Measurements from ENCODE around the gene CCDC43.
A peak's percentile ranks its signal among the peaks of the same experiment; 100 is the strongest.

The CCDC43 gene

DNA sequence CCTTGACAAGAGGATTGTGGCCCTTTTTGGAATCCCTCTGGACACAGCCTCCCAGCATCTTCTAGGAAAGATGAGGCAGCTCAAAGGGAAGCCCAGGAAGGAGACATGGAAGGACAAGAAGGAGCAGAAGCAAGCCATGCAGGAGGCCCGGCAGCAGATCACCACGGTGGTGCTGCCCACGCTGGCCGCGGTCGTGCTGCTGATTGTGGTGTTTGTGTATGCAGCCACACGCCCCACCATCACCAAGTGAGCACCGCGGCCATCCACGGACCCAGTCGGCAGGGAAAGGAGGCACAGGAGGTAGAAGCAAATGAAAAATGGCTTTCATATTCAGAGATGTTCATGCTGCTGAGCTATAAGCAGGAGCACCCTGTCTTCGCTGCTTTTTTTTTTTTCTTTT is 44.2 kb downstream of the CCDC43 start:
- TF ChIP-seq, protein P1, sequence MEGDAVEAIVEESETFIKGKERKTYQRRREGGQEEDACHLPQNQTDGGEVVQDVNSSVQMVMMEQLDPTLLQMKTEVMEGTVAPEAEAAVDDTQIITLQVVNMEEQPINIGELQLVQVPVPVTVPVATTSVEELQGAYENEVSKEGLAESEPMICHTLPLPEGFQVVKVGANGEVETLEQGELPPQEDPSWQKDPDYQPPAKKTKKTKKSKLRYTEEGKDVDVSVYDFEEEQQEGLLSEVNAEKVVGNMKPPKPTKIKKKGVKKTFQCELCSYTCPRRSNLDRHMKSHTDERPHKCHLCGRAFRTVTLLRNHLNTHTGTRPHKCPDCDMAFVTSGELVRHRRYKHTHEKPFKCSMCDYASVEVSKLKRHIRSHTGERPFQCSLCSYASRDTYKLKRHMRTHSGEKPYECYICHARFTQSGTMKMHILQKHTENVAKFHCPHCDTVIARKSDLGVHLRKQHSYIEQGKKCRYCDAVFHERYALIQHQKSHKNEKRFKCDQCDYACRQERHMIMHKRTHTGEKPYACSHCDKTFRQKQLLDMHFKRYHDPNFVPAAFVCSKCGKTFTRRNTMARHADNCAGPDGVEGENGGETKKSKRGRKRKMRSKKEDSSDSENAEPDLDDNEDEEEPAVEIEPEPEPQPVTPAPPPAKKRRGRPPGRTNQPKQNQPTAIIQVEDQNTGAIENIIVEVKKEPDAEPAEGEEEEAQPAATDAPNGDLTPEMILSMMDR (IDR thresholded peaks at IDR 0.05) = no peak

DNA sequence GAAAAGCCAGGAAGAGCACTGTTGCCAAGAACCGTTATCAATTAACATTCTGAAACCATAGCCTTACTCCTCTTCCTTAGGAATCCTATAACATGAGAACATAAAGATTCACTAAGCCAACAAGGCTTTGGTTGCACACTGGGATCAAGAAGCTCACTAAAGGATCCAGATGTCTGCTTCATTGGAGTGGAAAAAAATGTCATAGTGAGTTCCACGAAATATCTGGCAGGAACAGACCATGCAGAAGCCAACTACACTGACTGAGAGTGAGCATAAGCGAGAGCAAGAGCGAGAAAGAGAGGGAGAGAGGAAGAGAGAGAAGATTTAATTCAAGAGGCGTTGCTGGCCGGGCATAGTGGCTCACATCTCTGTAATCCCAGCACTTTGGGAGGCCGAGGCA is 46.7 kb downstream of the CCDC43 start:
- TF ChIP-seq, protein P1 (IDR thresholded peaks at IDR 0.05) = no peak

DNA sequence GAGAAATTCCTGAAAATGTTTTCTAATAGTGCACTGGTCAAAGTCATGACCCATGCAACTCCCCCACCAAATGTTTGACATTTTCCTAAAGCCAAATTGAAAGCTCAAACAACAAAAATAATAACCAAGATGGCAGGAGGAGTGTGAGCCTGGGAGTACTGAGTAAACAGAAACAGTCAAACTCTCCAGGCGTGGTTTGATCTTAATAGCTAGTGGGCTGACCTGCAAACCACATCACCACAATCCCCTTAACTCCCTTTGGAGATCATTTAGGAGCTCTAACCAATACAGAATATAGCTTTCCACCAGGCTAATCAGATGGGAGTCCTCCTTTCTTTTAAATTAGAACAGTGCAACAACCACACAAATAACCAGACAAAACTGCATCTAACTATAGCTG is 52.5 kb downstream of the CCDC43 start:
- TF ChIP-seq, protein P1 (IDR thresholded peaks at IDR 0.05) = no peak

DNA sequence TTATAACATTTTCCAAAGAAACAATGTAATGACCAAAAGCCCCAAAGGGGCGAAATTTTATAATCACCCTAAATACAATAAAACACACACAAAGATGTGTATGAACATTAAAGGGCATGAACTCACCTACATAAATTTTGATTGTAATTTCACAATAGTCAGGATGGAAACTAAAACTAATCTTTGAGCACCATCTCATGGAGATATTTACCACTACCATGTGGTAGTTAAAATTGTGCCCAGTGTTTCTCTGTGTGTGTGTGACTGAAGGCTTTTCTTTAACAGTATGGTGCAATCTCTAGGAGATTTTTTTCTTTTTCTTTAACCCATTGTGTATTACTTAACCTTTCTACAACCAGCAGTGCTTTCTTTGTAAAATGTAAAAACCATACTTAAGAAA is 53.0 kb downstream of the CCDC43 start:
- TF ChIP-seq, protein P1 (IDR thresholded peaks at IDR 0.05) = peak; percentile 32; the same call in 1 of the 2 replicates

DNA sequence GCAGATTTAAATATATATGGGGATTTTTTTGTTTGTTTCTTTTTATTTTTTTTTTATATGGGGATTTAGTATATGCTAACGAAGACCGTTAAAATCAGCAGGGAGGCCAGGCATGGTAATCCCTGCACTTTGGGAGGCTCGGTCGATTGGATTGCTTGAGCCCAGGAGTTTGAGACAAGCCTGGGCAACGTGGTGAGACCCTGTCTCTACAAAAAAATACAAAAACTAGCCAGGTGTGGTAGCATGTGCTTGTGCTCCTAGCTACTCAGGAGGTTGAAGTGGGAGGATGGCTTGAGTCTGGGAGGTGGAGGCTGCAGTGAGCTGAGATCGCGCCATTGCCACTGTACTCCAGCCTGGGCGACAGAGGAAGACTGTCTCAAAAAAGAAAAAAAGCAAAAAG is 55.6 kb downstream of the CCDC43 start:
- TF ChIP-seq, protein P1 (IDR thresholded peaks at IDR 0.05) = no peak

DNA sequence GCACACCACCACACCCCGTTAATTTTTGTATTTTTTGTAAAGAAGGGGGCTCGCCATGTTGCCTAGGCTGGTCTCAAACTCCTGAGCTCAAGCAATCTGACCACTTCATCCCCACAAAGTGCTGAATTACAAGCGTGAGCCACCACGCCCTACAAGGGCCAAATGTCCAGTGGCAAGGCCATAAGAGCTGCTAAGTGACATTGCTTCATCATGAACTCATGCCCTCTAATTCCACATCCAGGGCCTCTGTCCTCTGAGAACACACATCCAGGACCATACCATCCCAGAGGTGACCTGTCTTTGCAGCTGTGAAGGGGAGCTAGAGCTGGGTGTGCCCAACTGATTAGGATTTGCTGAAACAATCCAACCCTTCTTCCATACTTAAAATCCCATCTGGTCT is 58.9 kb downstream of the CCDC43 start:
- TF ChIP-seq, protein P1 (IDR thresholded peaks at IDR 0.05) = no peak

DNA sequence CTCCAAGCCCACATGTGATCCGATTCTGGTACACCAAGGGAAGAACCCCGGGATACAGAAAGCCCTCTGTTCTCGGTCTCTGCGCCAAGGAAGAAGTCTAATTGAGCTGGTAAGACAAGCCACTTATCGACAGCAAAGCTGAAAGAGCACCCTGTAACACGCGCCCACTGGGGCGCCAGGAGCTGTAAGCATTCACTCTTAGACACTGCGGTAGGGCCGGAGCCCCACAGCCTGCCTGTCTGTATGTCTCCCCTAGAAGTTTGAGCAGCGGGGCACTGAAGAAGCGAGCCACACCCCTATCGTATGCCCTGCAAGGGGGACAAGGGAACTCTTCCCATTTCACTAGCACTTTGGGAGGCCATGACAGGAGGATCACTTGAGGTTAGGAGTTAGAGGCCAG is 60.3 kb downstream of the CCDC43 start:
- TF ChIP-seq, protein P1 (IDR thresholded peaks at IDR 0.05) = no peak
